ENCODE results near the gene GPR45. TPM values are rescaled to one million over a fixed set of nuclear protein-coding genes. Genes with fewer than 3 reads are reported as not detected.

The GPR45 gene
- total and polyA plus RNA-seq, 2 donors (not counting 3 experiments of a cell fraction or from before 2014, with no cell fraction given) = not detected

DNA sequence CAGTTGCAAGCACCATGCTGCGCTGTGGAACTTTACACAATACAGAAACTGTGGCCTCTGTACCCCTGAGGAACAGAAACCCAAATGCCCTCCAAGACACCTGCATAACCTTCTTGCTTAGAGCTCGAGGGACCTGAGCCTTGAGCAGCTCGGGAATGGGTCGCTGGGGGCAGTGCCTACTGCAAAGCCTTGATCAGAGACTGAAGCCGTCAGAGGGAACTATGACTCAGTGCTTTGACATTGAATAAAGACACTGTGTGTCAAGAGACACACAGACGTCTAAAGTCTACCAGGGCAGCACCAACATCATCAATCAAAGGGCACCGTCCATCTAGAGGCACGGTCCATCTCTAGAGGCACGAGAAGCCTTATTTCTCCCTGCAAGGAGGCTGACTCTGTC is 30.6 kb downstream of the GPR45 start:
- no peak overlapping the region for H3K4me3 ChIP-seq (replicated peaks in 1 of 3; ENCODE audit: insufficient read depth in 1 of 3, low read depth in 1 of 3, low read length in 3 of 3)
- H3K36me3 ChIP-seq (ENCODE audit: control insufficient read depth in 2 of 2, extremely low read depth in 1 of 2, insufficient read depth in 2 of 2, low read length in 2 of 2) = peaks cover 21 to 51% of the 10 kb centered on the region in 2 experiments
- no peak overlapping the region for H3K4me2 ChIP-seq (ENCODE audit: insufficient read depth, low read length)
- TF ChIP-seq CTCF (IDR thresholded peaks at IDR 0.05; ENCODE audit: extremely low read depth in 1 of 2, insufficient read depth in 1 of 2, low read depth in 1 of 2, low read length in 2 of 2) = no peak
- no peak for TF ChIP-seq POLR2A (IDR thresholded peaks at IDR 0.05; ENCODE audit: low read depth, low read length)
- TF ChIP-seq POLR2AphosphoS5 (IDR thresholded peaks at IDR 0.05; ENCODE audit: insufficient read depth, low read depth, low read length) = no peak
- no peak for TF ChIP-seq MYC (IDR thresholded peaks at IDR 0.05; ENCODE audit: low read depth, low read length)
- TF ChIP-seq JUN (IDR thresholded peaks at IDR 0.05; ENCODE audit: borderline replicate concordance, insufficient read depth, insufficient read length, low read depth) = no peak
- peaks cover 18% of the 10 kb centered on the region for H3K4me1 ChIP-seq (ENCODE audit: control insufficient read depth, extremely low read depth, insufficient read depth, low read length)
- dilution Hi-C loops (cut with MboI; ENCODE audit: extremely low pct_ligation_motif_present, low sequenced_read_pairs) (no loop called here), intact Hi-C loops (cut with micrococcal nuclease) (no loop called here)
- no peak overlapping the region for H2AFZ ChIP-seq (ENCODE audit: low read depth, low read length)
- peaks cover 5% of the 10 kb centered on the region for H3K9me1 ChIP-seq (replicated peaks; ENCODE audit: control insufficient read depth, extremely low read depth, insufficient read depth, low read length)
- ChIA-PET CTCF (interaction anchor here (1.2 to 2.7 kb wide), 2 partner anchors 10 to 157 kb away, joined by 3 to 7 read pairs; no protein-coding TSS in a partner anchor), POLR2A (no interaction called here)
- no peaks in the 10 kb centered on the region for H3K79me2 ChIP-seq (ENCODE audit: control insufficient read depth, insufficient read depth, low read length)
- no peak overlapping the region for H3K27ac ChIP-seq (ENCODE audit: insufficient read depth, low read depth, low read length)
- no TSS peak for BruUV-seq (replicated peaks)
- H3K27me3 ChIP-seq (ENCODE audit: control insufficient read depth in 2 of 2, insufficient read depth in 2 of 2, low read length in 2 of 2) = no peaks in the 10 kb centered on the region
- no peak overlapping the region for H3K9ac ChIP-seq (replicated peaks; ENCODE audit: extremely low read depth, insufficient read depth, low read length)
- FAIRE-seq = no peak
- DNase-seq (ENCODE audit: low read depth, low spot score) = no peak
- no peaks in the 10 kb centered on the region for H3K9me3 ChIP-seq (replicated peaks; ENCODE audit: control insufficient read depth, insufficient read depth, low read length)
- no peaks in the 10 kb centered on the region for H4K20me1 ChIP-seq (replicated peaks; ENCODE audit: control insufficient read depth, extremely low read depth, insufficient read depth, low read length)

- intact Hi-C loops (cut with micrococcal nuclease) = no loop called here
- Histone ChIP-seq H3K79me2 (ENCODE audit: control insufficient read depth, insufficient read depth, low read length) (no peaks in the 10 kb centered on the region), H3K36me3 (ENCODE audit: control insufficient read depth in 2 of 2, extremely low read depth in 1 of 2, insufficient read depth in 2 of 2, low read length in 2 of 2) (peaks cover 21 to 43% of the 10 kb centered on the region in 2 experiments), H3K9me3 (replicated peaks; ENCODE audit: control insufficient read depth, insufficient read depth, low read length) (no peaks in the 10 kb centered on the region), H3K4me1 (ENCODE audit: control insufficient read depth, extremely low read depth, insufficient read depth, low read length) (peaks cover 18% of the 10 kb centered on the region), H3K27me3 (ENCODE audit: control insufficient read depth in 2 of 2, insufficient read depth in 2 of 2, low read length in 2 of 2) (no peaks in the 10 kb centered on the region), H3K27ac (ENCODE audit: insufficient read depth, low read depth, low read length) (no peak overlapping the region), H4K20me1 (replicated peaks; ENCODE audit: control insufficient read depth, extremely low read depth, insufficient read depth, low read length) (no peaks in the 10 kb centered on the region), H3K9ac (replicated peaks; ENCODE audit: extremely low read depth, insufficient read depth, low read length) (no peak overlapping the region), H3K4me3 (replicated peaks in 1 of 3; ENCODE audit: insufficient read depth in 1 of 3, low read depth in 1 of 3, low read length in 3 of 3) (no peak overlapping the region), H3K4me2 (ENCODE audit: insufficient read depth, low read length) (peak overlapping the region; percentile 35), H2AFZ (ENCODE audit: low read depth, low read length) (no peak overlapping the region), H3K9me1 (replicated peaks; ENCODE audit: control insufficient read depth, extremely low read depth, insufficient read depth, low read length) (peaks cover 5% of the 10 kb centered on the region)
- dilution Hi-C loops (cut with MboI; ENCODE audit: extremely low pct_ligation_motif_present, low sequenced_read_pairs) = no loop called here
- BruUV-seq (replicated peaks) = no TSS peak
- TF ChIP-seq POLR2A (IDR thresholded peaks at IDR 0.05; ENCODE audit: low read depth, low read length) (peak; percentile 37), FOS (IDR thresholded peaks at IDR 0.05; ENCODE audit: borderline replicate concordance, insufficient read depth, low read length) (peak; percentile 54), GATA2 (IDR thresholded peaks at IDR 0.05; ENCODE audit: insufficient read depth, insufficient read length, low read depth, low read length) (peak; percentile 95), CTCF (IDR thresholded peaks at IDR 0.05; ENCODE audit: extremely low read depth in 1 of 2, insufficient read depth in 1 of 2, low read depth in 1 of 2, low read length in 2 of 2) (no peak), POLR2AphosphoS5 (IDR thresholded peaks at IDR 0.05; ENCODE audit: insufficient read depth, low read depth, low read length) (peak; percentile 58), MAX (IDR thresholded peaks at IDR 0.05; ENCODE audit: insufficient read depth, insufficient read length) (no peak), EZH2 (IDR thresholded peaks at IDR 0.05; ENCODE audit: borderline replicate concordance, low read depth, low read length, severe bottlenecking) (no peak), MYC (IDR thresholded peaks at IDR 0.05; ENCODE audit: low read depth, low read length) (peak; percentile 30), JUN (IDR thresholded peaks at IDR 0.05; ENCODE audit: borderline replicate concordance, insufficient read depth, insufficient read length, low read depth) (no peak)
- FAIRE-seq = peak; percentile 99
- peak; percentile 86 for DNase-seq (ENCODE audit: low read depth, low spot score)
- ChIA-PET CTCF (interaction anchor here (0.6 to 3.1 kb wide), 9 partner anchors 13 to 279 kb away, joined by 4 to 15 read pairs (median 6); no protein-coding TSS in a partner anchor), POLR2A (no interaction called here)
Measured at GRCh38 chr2:105274046-105274445, 32.5 kb downstream of the GPR45 start.

Measured in endothelial cell of umbilical vein (primary cell).